Thymus (tissue), 11 donors: ENCODE results near the gene MYH9. TPM values are rescaled to one million over a fixed set of nuclear protein-coding genes. Genes with fewer than 3 reads are reported as not detected.

Experiments
- DNase-seq, 9 donors: peaks; one replicate each; pipeline ENCODE4 v3.0.0-alpha.2; 2013; ENCODE audit warnings: low spot score in 9 of 9, low read depth in 6 of 9, missing footprints in 1 of 9
- H3K27ac ChIP-seq, 2 donors: one replicate each; pipeline ENCODE4 v1.5.1; 2013; ENCODE audit warnings: control low read depth in 1 of 2, low read depth in 1 of 2, low read length in 1 of 2, mild to moderate bottlenecking in 1 of 2, moderate library complexity in 1 of 2
- H3K27me3 ChIP-seq, 2 donors: one replicate each; pipeline ENCODE4 v1.5.1; 2013; ENCODE audit warnings: low read length in 1 of 2; ENCODE audit not compliant: control insufficient read depth in 2 of 2, insufficient read depth in 1 of 2
- H3K36me3 ChIP-seq, 2 donors: one replicate each; pipeline ENCODE4 v1.5.1; 2013; ENCODE audit warnings: low read length in 1 of 2, mild to moderate bottlenecking in 1 of 2, moderate library complexity in 1 of 2; ENCODE audit not compliant: control insufficient read depth in 2 of 2, insufficient read depth in 2 of 2
- H3K4me1 ChIP-seq, 2 donors: one replicate each; pipeline ENCODE4 v1.5.1; 2013; ENCODE audit warnings: low read length in 2 of 2; ENCODE audit not compliant: control insufficient read depth in 2 of 2, insufficient read depth in 2 of 2
- H3K4me3 ChIP-seq, 2 donors: one replicate each; pipeline ENCODE4 v1.5.1; 2013; ENCODE audit warnings: low read length in 2 of 2, control low read depth in 1 of 2, mild to moderate bottlenecking in 1 of 2
- H3K9me3 ChIP-seq, 2 donors: one replicate each; pipeline ENCODE4 v1.5.1; 2013; ENCODE audit warnings: low read length in 1 of 2, mild to moderate bottlenecking in 1 of 2; ENCODE audit not compliant: control insufficient read depth in 2 of 2, insufficient read depth in 1 of 2
- WGBS: extraction: QIAGEN DNeasy Blood & Tissue Kit; methylation state at CpG from one replicate; pipeline ENCODE4 v1.1.7; 2013; 5-methylcytosine and 5-hydroxymethylcytosine counted together
- polyA plus RNA-seq: library from polyadenylated mRNA; stranded (reverse); fragments of 200-250 nt; gene quantifications from one replicate; pipeline ENCODE4 v1.2.3, GENCODE V29; 2013
- total RNA-seq: library from RNA; stranded (reverse); fragments of 120-200 nt; gene quantifications from one replicate; pipeline ENCODE4 v1.2.4, GENCODE V29; 2013
- donor health status: healthy.

The MYH9 gene
- total and polyA plus RNA-seq, 2 donors: 123 to 155 TPM

GRCh38 chr22:36308880-36309279 is 78.9 kb downstream of the MYH9 start:
- Histone ChIP-seq H3K27ac (no peak overlapping the region), H3K4me3 (no peak overlapping the region), H3K27me3 (no peaks in the 10 kb centered on the region), H3K4me1 (peaks cover 0 to 2% of the 10 kb centered on the region in 2 donors), H3K36me3 (peaks cover 96 to 98% of the 10 kb centered on the region in 2 donors), H3K9me3 (no peaks in the 10 kb centered on the region)
- WGBS: 98% methylated on average over 17 of the region's 17 CpGs
- no peak for DNase-seq

GRCh38 chr22:36306227-36306626 is 81.5 kb downstream of the MYH9 start:
- Histone ChIP-seq H3K36me3 (peaks cover 96 to 97% of the 10 kb centered on the region in 2 donors), H3K4me1 (peaks cover 0 to 2% of the 10 kb centered on the region in 2 donors)
- 93% methylated on average over 18 of the region's 18 CpGs for WGBS

GRCh38 chr22:36305813-36306212 is 82.0 kb downstream of the MYH9 start:
- H3K9me3 ChIP-seq: no peaks in the 10 kb centered on the region
- no peaks in the 10 kb centered on the region for H3K27me3 ChIP-seq
- DNase-seq: no peak
- H3K4me1 ChIP-seq: peaks cover 0 to 2% of the 10 kb centered on the region in 2 donors
- H3K27ac ChIP-seq: peak overlapping the region in 1 of 2 donors; percentile 26
- H3K36me3 ChIP-seq: peaks cover 96 to 97% of the 10 kb centered on the region in 2 donors
- H3K4me3 ChIP-seq: no peak overlapping the region
- 96% methylated on average over 19 of the region's 19 CpGs for WGBS

More at GRCh38 chr22:36306227-36306626, 81.5 kb downstream of the MYH9 start:
- no peaks in the 10 kb centered on the region for H3K27me3 ChIP-seq
- H3K4me3 ChIP-seq: no peak overlapping the region
- no peak for DNase-seq
- H3K27ac ChIP-seq: no peak overlapping the region
- no peaks in the 10 kb centered on the region for H3K9me3 ChIP-seq

DNA sequence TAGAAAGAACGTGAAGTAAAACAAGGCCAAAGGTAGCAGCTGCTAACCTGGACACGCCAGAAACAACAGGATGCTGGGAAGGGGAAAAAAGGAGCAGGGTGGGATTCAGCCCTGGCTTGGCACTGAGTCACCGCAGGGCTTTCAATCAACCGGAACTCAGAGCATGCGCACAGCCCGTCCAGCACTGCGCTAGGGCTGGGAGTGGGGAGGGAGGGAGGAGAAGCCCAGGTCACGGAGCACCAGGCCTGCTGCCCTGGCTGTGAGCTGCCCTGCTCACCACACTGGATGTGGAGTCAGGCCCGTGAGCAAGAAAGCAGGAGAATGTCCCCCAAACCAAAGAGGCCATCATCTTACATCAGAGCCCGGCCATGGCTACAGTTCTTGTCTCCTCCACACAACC is 83.3 kb downstream of the MYH9 start:
- no peak overlapping the region for H3K27ac ChIP-seq
- no peaks in the 10 kb centered on the region for H3K9me3 ChIP-seq
- no peaks in the 10 kb centered on the region for H3K27me3 ChIP-seq
- no peak for DNase-seq
- H3K36me3 ChIP-seq: peaks cover 97 to 98% of the 10 kb centered on the region in 2 donors
- peaks cover 0 to 2% of the 10 kb centered on the region in 2 donors for H3K4me1 ChIP-seq
- 97% methylated on average over 10 of the region's 10 CpGs for WGBS
- no peak overlapping the region for H3K4me3 ChIP-seq

- Histone ChIP-seq H3K4me1 (peaks cover 0 to 2% of the 10 kb centered on the region in 2 donors), H3K9me3 (no peaks in the 10 kb centered on the region), H3K4me3 (no peak overlapping the region), H3K27me3 (no peaks in the 10 kb centered on the region), H3K27ac (no peak overlapping the region), H3K36me3 (peaks cover 97 to 98% of the 10 kb centered on the region in 2 donors)
- DNase-seq: no peak
- WGBS: 96% methylated on average over 13 of the region's 13 CpGs
These were observed 83.9 kb downstream of the MYH9 start for GRCh38 chr22:36303874-36304273.

GRCh38 chr22:36303115-36303467 is 84.7 kb downstream of the MYH9 start:
- no peak for DNase-seq
- Histone ChIP-seq H3K36me3 (peaks cover 98% of the 10 kb centered on the region in 2 donors), H3K4me1 (peaks cover 0 to 2% of the 10 kb centered on the region in 2 donors), H3K9me3 (no peaks in the 10 kb centered on the region), H3K27me3 (no peaks in the 10 kb centered on the region), H3K27ac (no peak overlapping the region), H3K4me3 (no peak overlapping the region)
- WGBS: 89% methylated on average over 9 of the region's 9 CpGs

- H3K27me3 ChIP-seq: no peaks in the 10 kb centered on the region
- peak overlapping the region in 1 of 2 donors; percentile 10 for H3K27ac ChIP-seq
- H3K9me3 ChIP-seq: no peaks in the 10 kb centered on the region
- no peak overlapping the region for H3K4me3 ChIP-seq
- DNase-seq: no peak
- 98% methylated on average over 17 of the region's 17 CpGs for WGBS
- peaks cover 0 to 2% of the 10 kb centered on the region in 2 donors for H3K4me1 ChIP-seq
- H3K36me3 ChIP-seq: peaks cover 98 to 99% of the 10 kb centered on the region in 2 donors
These were observed 85.2 kb downstream of the MYH9 start for GRCh38 chr22:36302439-36303114.

- Histone ChIP-seq H3K36me3 (peaks cover 98 to 100% of the 10 kb centered on the region in 2 donors), H3K27me3 (no peaks in the 10 kb centered on the region), H3K4me1 (peaks cover 0 to 2% of the 10 kb centered on the region in 2 donors), H3K27ac (no peak overlapping the region), H3K9me3 (no peaks in the 10 kb centered on the region), H3K4me3 (no peak overlapping the region)
- no peak for DNase-seq
- 97% methylated on average over 8 of the region's 8 CpGs for WGBS
These were observed 85.9 kb downstream of the MYH9 start for GRCh38 chr22:36301851-36302250.

DNA sequence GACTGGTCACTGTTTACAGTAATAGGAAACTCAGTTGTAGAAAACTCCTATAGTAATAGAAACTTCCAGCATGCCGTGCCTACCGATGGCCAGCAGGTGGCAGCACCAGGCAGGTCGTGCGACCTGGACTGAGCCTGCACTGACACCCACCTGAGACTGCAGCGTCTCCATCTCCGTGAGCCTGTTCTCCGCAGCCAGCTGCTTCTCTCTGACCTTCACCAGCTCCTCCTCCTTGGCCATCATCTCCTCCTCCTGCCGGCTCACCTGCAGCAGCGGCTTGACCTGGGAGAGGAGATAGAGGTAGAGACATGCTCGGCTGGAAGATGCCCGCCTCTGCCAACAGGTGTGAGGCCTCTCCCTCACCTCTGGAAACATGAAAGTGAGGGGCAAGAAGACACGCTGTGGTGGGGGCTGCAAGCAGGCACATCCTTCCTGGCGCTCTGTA is 86.4 kb downstream of the MYH9 start:
- Histone ChIP-seq H3K4me3 (no peak overlapping the region), H3K4me1 (peaks cover 0 to 2% of the 10 kb centered on the region in 2 donors), H3K27ac (no peak overlapping the region), H3K27me3 (no peaks in the 10 kb centered on the region), H3K9me3 (no peaks in the 10 kb centered on the region), H3K36me3 (peaks cover 98 to 100% of the 10 kb centered on the region in 2 donors)
- peak; percentile 48 to 87 (median 67) for DNase-seq
- WGBS: 48% methylated on average over 13 of the region's 13 CpGs
